Measurements from ENCODE around the gene TMPRSS4.

Gene TMPRSS4, protein sequence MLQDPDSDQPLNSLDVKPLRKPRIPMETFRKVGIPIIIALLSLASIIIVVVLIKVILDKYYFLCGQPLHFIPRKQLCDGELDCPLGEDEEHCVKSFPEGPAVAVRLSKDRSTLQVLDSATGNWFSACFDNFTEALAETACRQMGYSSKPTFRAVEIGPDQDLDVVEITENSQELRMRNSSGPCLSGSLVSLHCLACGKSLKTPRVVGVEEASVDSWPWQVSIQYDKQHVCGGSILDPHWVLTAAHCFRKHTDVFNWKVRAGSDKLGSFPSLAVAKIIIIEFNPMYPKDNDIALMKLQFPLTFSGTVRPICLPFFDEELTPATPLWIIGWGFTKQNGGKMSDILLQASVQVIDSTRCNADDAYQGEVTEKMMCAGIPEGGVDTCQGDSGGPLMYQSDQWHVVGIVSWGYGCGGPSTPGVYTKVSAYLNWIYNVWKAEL

DNA sequence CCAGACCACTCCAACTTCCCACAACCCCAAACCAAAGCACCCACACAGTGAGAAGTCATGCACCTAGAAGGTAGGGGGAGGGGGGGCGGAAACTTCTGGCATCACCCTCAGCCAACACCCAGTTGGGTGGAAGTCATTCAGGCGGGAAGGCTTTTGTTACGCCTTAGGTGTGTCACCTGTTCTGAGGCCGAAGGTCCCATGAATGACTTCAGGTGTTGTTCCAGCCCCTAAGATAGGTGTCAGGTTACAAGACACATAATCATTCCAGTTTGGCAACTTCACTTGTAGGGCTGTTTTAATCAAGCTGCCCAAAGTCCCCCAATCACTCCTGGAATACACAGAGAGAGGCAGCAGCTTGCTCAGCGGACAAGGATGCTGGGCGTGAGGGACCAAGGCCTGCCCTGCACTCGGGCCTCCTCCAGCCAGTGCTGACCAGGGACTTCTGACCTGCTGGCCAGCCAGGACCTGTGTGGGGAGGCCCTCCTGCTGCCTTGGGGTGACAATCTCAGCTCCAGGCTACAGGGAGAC lies at the start of gene TMPRSS4:
Gene TMPRSS4, plus strand, starts transcription at position 325 of the 528 bp plus-strand sequence. CDS start 225 bp downstream, outside the sequence.
- TF ChIP-seq GATA2 (IDR thresholded peaks at IDR 0.05; ENCODE audit: low read depth, low read length) (no peak), GATA3 (IDR thresholded peaks at IDR 0.05; ENCODE audit: low read depth, low read length) (no peak)

DNA sequence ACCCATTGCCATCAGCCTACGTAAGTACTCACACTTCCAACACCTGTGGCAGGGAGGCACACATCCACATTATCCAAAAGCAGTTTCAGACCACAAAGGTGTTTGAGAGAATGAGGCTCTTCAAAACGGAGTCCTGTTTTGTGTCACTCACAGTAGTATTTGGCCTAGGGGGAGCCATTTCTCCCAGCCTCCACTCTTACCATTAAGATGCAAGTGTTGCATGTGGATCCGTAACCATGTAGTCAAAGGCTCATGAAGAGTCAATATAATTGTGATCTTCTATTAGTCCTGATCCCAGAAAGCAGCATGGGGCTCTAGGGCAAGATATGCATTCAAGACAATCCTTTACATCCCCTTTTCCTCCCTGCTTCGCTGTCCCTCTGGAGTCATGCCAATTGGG lies 49.2 kb upstream of the TMPRSS4 start:
- no peak for TF ChIP-seq GATA3 (IDR thresholded peaks at IDR 0.05; ENCODE audit: low read depth, low read length)
- TF ChIP-seq GATA2 (IDR thresholded peaks at IDR 0.05; ENCODE audit: low read depth, low read length), result no peak

DNA sequence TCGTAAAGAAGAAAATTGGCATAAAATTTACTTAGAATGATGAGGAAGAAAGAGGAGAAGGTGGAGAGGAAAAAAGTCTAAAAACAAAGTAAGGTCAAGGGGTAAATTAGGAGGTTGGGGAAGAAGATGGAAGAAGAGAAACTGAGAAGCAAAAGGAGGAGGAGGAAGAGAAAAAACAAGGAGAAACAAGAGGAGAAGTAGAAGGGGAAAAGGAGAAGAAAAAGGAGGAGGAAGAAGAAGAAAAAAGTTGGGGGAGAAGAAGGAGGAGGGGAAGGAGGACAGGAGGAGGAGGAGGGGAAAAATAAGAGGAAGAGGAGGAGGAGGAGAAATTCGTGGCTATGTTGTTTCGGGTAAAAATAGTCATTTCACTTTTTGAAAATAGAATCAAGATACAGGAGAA lies 48.3 kb upstream of the TMPRSS4 start:
- TF ChIP-seq GATA2 (IDR thresholded peaks at IDR 0.05; ENCODE audit: low read depth, low read length), result no peak
- no peak for TF ChIP-seq GATA3 (IDR thresholded peaks at IDR 0.05; ENCODE audit: low read depth, low read length)

DNA sequence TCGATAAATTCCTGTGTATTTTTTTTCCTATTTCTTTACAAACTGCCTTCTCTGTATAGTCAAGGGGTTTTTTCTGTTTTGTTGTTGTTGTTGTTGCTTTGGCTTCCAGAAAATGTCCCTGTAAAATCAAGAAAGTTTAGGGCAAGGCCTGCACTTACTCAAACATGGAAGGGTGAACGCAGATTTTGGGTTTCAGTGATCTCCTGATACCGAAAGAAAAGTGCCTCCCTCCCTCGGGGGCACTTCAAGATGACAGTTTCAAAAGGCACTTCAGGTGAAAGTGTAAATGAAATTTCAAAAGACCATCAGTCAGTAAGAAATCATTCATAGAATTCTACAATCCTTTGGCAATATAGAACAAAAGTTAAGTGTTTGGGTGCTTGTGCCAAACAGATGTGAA lies 43.4 kb upstream of the TMPRSS4 start:
- TF ChIP-seq GATA2 (IDR thresholded peaks at IDR 0.05; ENCODE audit: low read depth, low read length) (no peak), GATA3 (IDR thresholded peaks at IDR 0.05; ENCODE audit: low read depth, low read length) (no peak)

DNA sequence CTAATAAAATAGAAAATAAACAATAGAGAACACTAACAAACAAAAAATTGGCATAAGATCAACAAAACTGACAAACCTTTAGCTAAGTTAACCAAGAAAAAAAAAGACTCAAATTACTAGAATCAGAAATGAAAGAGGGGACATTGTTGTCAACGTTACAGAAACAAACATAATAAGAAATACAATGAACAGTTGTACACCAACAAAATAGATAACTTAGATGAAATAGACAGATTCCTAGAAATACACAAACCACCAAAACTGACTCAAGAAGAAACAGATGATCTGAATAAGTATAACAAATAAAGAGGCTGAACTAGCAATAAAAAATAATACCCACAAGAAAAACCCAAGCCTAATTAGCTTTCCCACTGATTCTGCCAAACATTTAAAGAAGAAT lies 34.7 kb upstream of the TMPRSS4 start:
- TF ChIP-seq GATA3 (IDR thresholded peaks at IDR 0.05; ENCODE audit: low read depth, low read length), result no peak
- no peak for TF ChIP-seq GATA2 (IDR thresholded peaks at IDR 0.05; ENCODE audit: low read depth, low read length)

DNA sequence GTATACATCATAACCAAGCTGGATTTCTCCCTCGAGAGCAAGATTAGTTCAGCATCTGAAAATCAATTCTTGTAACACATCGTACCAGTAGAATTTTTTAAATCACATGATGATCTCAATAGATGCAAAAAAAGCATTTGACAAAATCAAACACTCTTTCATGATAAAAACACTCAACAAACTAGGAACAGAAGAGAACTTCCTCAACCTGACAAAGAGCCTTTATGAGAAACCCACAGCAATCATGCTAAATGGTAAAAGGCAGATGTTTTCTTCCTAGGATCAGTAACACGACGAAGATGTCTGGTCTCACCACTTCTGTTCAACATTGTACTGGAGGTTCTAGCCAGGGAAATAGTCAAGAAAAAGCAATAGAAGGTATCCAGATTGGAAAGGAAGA lies 34.1 kb upstream of the TMPRSS4 start:
- TF ChIP-seq GATA3 (IDR thresholded peaks at IDR 0.05; ENCODE audit: low read depth, low read length) (no peak), GATA2 (IDR thresholded peaks at IDR 0.05; ENCODE audit: low read depth, low read length) (no peak)

DNA sequence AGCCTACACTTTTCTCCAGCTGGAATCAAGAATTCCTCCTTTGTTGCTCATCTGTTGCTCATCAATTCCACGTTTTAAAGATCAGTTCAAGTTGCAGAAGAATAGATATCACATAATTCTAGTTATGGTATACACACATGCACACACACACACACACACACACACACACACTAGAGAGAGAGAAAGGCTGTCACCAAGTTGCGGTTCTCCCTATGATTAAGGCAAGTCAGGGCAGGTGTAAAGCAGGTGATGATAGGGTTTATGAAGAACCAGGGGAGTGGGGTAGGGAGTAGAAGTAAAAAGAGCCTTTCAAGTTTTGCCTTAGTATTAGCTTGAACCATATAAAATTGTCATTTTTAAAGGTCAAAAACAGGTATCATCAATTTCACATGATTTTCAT lies 31.7 kb upstream of the TMPRSS4 start:
- TF ChIP-seq GATA2 (IDR thresholded peaks at IDR 0.05; ENCODE audit: low read depth, low read length) (no peak), GATA3 (IDR thresholded peaks at IDR 0.05; ENCODE audit: low read depth, low read length) (no peak)

DNA sequence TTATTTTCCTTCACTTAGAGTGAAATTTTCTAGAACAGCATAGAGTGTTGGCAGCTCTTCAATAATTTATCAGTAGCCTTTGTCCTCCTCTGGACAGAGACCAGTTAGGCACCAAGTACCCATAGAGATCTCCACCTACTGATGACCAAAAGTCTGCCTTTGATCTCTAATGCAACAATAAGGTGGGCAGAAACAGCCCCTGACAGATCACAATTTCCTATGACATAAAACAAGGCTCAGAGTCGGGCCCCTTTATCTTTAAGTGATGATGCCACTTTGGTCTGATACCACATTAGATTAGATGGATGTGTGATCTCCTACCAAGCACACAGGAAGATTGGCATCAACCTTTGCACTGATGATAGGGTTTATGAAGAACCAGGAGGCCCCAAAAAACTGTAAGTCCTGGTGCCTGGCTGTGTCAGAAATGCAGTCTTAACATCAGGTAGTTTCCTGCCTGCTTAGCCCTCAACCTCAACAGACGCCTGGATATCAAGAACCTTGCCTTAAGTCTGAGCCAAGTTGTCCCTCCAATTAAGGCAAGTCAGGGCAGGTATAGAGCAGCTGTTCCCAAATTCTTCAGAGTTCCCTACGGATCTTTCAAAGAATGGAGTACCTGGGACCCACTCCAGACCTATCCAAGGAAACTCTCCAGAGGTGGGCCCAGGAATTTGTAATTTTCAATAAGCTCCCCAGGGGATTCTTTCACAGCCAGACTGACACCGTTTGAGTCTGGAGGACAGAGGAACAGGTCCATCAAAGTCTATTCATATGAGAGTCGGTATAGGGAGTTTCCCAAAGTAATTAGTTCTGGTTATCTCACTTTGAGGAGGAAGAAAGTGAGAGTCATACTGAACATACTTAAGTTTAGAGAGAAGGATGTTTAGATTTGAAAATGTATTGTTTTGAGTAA lies 30.6 kb upstream of the TMPRSS4 start:
- TF ChIP-seq GATA3 (IDR thresholded peaks at IDR 0.05; ENCODE audit: low read depth, low read length), result no peak
- TF ChIP-seq GATA2 (IDR thresholded peaks at IDR 0.05; ENCODE audit: low read depth, low read length), result no peak

DNA sequence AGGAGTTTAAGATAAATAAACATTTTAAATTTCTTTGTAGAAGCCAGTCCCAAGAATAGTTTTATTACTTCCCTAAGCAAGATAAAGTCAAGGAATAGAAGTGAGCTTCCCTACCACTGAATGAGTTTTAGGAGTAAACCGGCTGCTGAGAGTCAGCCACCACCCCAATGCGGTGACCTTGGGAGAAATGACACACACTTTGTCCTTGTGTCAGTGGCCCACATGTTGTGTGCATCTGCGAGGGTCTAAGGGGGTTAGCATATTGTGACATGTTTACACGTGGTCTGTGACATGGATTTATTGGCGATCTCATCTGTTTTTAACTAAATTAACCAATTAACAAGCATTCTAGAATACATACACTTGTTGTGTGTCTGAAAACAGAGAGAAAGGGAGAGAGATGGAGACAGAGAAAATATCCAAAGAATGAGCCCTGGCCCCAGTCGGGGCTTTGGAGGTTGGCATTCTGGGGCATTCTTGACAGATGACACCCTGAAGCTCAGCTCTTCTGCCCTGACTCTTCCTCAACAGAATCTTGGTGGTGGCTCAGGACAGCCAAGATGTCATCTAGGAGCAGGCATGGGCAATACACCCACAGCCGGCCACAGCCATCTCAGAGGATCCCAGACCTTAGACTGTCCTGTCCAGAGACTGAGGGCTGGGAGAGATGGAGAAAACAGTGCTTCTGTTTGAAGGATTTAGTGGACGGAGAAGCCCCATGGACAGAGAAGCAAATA lies 29.7 kb upstream of the TMPRSS4 start:
- TF ChIP-seq GATA2 (IDR thresholded peaks at IDR 0.05; ENCODE audit: low read depth, low read length), result no peak
- TF ChIP-seq GATA3 (IDR thresholded peaks at IDR 0.05; ENCODE audit: low read depth, low read length), result no peak

DNA sequence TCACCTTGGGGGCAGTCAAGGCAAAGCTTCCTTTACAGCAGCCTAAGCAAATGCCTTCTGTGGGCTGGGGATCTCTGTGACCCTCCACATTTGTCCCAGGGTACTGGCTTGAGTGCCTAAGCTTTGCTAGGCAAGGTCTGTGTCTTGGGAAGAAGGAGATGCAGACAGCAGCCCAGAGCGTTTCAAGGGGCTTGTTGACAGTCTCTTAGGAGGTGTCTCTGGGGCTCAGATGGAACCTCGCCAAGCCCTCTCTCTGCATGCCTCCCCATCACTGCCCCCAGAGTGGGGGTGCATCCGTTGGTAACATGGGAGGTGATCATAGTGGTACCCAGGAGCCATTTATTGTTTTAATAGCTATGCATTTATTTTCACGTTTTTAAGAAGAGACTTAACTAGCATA lies 29.1 kb upstream of the TMPRSS4 start:
- TF ChIP-seq GATA2 (IDR thresholded peaks at IDR 0.05; ENCODE audit: low read depth, low read length) (no peak), GATA3 (IDR thresholded peaks at IDR 0.05; ENCODE audit: low read depth, low read length) (no peak)

DNA sequence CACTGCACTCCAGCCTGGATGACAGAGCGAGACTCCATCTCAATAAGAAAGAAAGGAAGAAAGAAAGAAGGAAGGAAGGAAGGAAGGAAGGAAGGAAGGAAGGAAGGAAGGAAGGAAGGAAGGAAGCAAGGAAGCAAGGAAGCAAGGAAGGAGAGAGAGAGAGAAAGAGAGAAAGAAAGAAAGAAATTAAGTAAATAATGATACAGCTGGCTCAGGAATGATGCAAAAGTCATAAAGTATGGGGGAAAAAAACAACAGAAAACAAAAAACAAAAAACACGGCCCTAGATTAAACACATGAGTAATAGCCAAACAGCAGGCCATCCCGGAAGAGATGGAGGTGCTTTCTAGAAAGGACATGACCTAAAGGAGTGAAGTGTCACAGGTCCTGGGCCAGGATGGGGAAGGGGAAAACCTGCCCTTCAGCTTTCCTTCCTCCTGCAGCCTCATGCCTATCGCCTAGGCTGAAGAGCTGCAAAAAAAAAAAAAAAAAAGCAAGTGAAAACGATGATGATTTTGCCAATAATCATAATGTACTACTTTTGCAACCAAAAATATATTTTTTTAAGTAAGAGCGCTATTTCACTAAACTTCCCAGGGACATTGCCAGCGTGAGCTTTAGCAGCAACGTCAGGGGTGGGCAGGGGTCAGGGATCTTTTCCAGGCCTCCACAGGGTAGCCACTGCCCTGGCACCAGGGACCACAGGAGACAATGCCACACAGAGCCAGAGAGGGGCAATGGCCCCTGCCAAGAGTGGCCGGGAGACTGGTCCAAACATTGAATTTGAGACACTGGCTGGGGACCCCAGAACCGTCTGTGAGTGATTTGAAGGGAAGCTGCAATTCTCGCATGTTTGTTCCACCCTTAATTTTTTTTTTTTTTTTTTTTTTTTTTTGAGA lies 28.2 kb upstream of the TMPRSS4 start:
- TF ChIP-seq GATA3 (IDR thresholded peaks at IDR 0.05; ENCODE audit: low read depth, low read length) (no peak), GATA2 (IDR thresholded peaks at IDR 0.05; ENCODE audit: low read depth, low read length) (no peak)

DNA sequence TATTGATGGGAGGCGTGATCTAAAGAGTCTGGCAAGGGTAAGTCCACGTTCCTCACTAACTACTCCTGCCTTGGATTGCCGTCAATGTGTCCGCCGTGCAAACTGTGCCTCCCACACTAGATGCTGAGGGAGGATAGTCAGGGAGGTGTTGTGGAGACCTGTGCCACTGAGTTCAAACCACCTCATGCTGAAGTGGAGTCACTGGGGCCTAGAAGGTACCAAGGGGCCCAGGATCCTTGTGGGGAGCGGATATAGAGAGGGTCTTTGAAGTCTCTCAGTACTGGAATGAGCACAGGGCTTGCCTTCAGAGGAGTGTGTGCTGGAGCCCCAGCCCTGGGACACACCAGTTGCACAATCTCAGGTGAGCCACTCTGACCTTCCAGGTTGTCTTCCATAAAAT lies 27.1 kb upstream of the TMPRSS4 start:
- TF ChIP-seq GATA2 (IDR thresholded peaks at IDR 0.05; ENCODE audit: low read depth, low read length) (no peak), GATA3 (IDR thresholded peaks at IDR 0.05; ENCODE audit: low read depth, low read length) (no peak)
